Smooth muscle cell (in vitro differentiated cells): Measurements from ENCODE around the gene CDH2. TPM values are rescaled to one million over a fixed set of nuclear protein-coding genes. Genes with fewer than 3 reads are reported as not detected.
A peak's percentile ranks its signal among the peaks of the same experiment; 100 is the strongest.

ENCODE experiments used
- DNase-seq: peaks from one replicate; lab custom pipeline; 2025; ENCODE audit not compliant: unreplicated experiment; lab: John Stamatoyannopoulos, UW
- H2AFZ ChIP-seq: fragments of 200-600 bp; sonication (generic); 2 replicates; pipeline ENCODE4 v1.6.0; 2016; ENCODE audit warnings: antibody characterized with exemption, low read depth, mild to moderate bottlenecking
- H3F3A ChIP-seq: fragments of 200-600 bp; sonication (generic); 2 replicates; pipeline ENCODE4 v1.6.0; 2017; ENCODE audit warnings: antibody characterized with exemption, low read depth
- H3K27ac ChIP-seq: fragments of 200-600 bp; sonication (generic); 2 replicates; pipeline ENCODE4 v1.5.1; 2016; ENCODE audit warnings: low read depth, mild to moderate bottlenecking
- H3K27me3 ChIP-seq: fragments of 200-600 bp; sonication (generic); 2 replicates; pipeline ENCODE4 v1.6.1; 2016; ENCODE audit warnings: low read depth, mild to moderate bottlenecking
- H3K36me3 ChIP-seq: fragments of 200-600 bp; sonication (generic); 2 replicates; pipeline ENCODE4 v1.5.1; 2016; ENCODE audit warnings: low read depth
- H3K4me1 ChIP-seq: fragments of 200-600 bp; sonication (generic); 2 replicates; pipeline ENCODE4 v1.5.1; 2016; ENCODE audit warnings: low read depth
- H3K4me2 ChIP-seq: fragments of 200-600 bp; sonication (generic); 2 replicates; pipeline ENCODE4 v1.6.0; 2016; ENCODE audit warnings: mild to moderate bottlenecking
- H3K4me3 ChIP-seq: fragments of 200-600 bp; sonication (generic); 2 replicates; pipeline ENCODE4 v1.5.1; 2016; ENCODE audit warnings: mild to moderate bottlenecking
- H3K79me2 ChIP-seq: fragments of 200-600 bp; sonication (generic); 2 replicates; pipeline ENCODE4 v1.6.0; 2016; ENCODE audit warnings: low read depth, mild to moderate bottlenecking
- H3K9ac ChIP-seq: fragments of 200-600 bp; sonication (generic); 2 replicates; pipeline ENCODE4 v1.6.0; 2016; ENCODE audit warnings: low read depth
- H3K9me3 ChIP-seq: fragments of 200-600 bp; sonication (generic); replicated peaks from 2 replicates; pipeline ENCODE4 v1.5.1; 2016; ENCODE audit warnings: low read depth
- H4K20me1 ChIP-seq: fragments of 200-600 bp; sonication (generic); 2 replicates; pipeline ENCODE4 v1.6.0; 2016; ENCODE audit warnings: low read depth
- WGBS: methylation state at CpG from one replicate; pipeline ENCODE4 v1.1.7; 2016; ENCODE audit warnings: low lambda C conversion rate; 5-methylcytosine and 5-hydroxymethylcytosine counted together
- polyA plus RNA-seq: library from polyadenylated mRNA; unstranded; fragments of >200 nt; fragmentation: Nextera tagmentation; extraction: Ambion mirVana; gene quantifications from 2 replicates; pipeline ENCODE4 v1.2.1, GENCODE V29; 2016
- total RNA-seq: library from RNA; depleted of rRNA; stranded (reverse); fragments of >200 nt; gene quantifications from 2 replicates; pipeline ENCODE4 v1.2.3, GENCODE V29; 2014
- TF ChIP-seq, protein P1 (sequence below): fragments of 200-600 bp; sonication (generic); IDR thresholded peaks from 2 replicates; pipeline ENCODE4 v1.5.1; 2017; ENCODE audit warnings: borderline replicate concordance, mild to moderate bottlenecking, antibody characterized with exemption; ENCODE audit not compliant: insufficient read depth, poor library complexity, severe bottlenecking

Gene CDH2
- total and polyA plus RNA-seq, 2 experiments from 2014 or later = 132 to 251 TPM

DNA sequence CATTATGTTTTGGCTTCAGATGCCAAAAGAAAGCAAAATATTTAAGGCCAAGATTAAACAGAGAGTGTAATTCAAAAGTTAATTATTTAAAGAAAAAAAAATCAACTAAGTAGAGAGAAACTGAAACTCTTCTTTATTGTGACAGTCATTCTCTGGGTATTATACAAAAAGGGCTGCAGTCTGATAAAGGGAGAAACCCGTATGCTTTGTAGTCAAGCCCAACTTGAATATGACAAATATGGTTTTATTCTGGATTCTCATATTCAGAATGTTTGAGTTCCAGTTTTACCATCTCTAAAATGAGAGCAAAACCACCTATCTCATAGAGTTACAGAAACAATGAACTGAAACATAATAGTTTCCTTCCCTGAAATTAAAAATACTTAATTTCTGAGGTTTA is 8.2 kb downstream of the CDH2 start:
- Histone ChIP-seq H3K27ac (peak overlapping the region; percentile 12), H3K4me2 (peak overlapping the region; percentile 42), H3K4me3 (peak overlapping the region; percentile 4), H2AFZ (no peak overlapping the region), H3K79me2 (peaks cover 99% of the 10 kb centered on the region), H3K4me1 (peaks cover 43% of the 10 kb centered on the region), H4K20me1 (peaks cover 92% of the 10 kb centered on the region), H3K36me3 (no peaks in the 10 kb centered on the region), H3K9me3 (no peaks in the 10 kb centered on the region), H3F3A (no peaks in the 10 kb centered on the region), H3K9ac (no peak overlapping the region), H3K27me3 (no peaks in the 10 kb centered on the region)
- no peak for DNase-seq
- 70% methylated on average over 1 of the region's 1 CpG for WGBS
- TF ChIP-seq, protein P1, sequence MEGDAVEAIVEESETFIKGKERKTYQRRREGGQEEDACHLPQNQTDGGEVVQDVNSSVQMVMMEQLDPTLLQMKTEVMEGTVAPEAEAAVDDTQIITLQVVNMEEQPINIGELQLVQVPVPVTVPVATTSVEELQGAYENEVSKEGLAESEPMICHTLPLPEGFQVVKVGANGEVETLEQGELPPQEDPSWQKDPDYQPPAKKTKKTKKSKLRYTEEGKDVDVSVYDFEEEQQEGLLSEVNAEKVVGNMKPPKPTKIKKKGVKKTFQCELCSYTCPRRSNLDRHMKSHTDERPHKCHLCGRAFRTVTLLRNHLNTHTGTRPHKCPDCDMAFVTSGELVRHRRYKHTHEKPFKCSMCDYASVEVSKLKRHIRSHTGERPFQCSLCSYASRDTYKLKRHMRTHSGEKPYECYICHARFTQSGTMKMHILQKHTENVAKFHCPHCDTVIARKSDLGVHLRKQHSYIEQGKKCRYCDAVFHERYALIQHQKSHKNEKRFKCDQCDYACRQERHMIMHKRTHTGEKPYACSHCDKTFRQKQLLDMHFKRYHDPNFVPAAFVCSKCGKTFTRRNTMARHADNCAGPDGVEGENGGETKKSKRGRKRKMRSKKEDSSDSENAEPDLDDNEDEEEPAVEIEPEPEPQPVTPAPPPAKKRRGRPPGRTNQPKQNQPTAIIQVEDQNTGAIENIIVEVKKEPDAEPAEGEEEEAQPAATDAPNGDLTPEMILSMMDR = no peak

DNA sequence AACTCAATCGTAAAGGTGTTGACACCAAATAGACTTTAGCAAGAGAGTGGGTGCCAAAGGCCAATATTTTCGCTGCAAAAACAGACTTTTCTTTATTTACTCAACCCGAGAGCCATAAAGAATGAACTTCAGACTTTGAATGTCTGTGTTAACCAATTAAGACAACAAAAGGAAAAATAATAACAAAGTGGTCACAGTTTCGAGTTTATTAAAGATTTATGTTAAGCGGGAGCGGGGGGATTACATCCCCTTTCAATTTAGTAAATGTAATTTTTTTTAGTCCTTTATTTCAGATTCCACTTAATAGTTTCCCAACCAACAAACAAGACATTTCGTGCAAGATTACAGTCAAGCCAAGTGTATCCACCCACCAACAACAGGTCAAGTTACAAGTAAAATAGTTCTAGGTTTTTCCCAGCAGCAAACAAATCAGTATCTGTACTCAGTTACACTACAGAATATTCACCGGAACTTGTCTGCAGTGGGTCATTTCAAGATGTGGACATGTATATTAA is 9.0 kb downstream of the CDH2 start:
- no peaks in the 10 kb centered on the region for H3K9me3 ChIP-seq
- peaks cover 43% of the 10 kb centered on the region for H3K4me1 ChIP-seq
- TF ChIP-seq, protein P1 = no peak
- no peaks in the 10 kb centered on the region for H3F3A ChIP-seq
- H4K20me1 ChIP-seq = peaks cover 92% of the 10 kb centered on the region
- peak overlapping the region; percentile 2 for H3K4me3 ChIP-seq
- WGBS = 92% methylated on average over 8 of the region's 8 CpGs
- H3K79me2 ChIP-seq = peaks cover 99% of the 10 kb centered on the region
- H3K9ac ChIP-seq = no peak overlapping the region
- H3K4me2 ChIP-seq = peak overlapping the region; percentile 42
- H3K27ac ChIP-seq = peak overlapping the region; percentile 12
- H3K36me3 ChIP-seq = no peaks in the 10 kb centered on the region
- H2AFZ ChIP-seq = no peak overlapping the region
- H3K27me3 ChIP-seq = no peaks in the 10 kb centered on the region
- no peak for DNase-seq

GRCh38 chr18:28164771-28165483 is 12.0 kb downstream of the CDH2 start:
- Histone ChIP-seq H3K27ac (no peak overlapping the region), H3K9me3 (no peaks in the 10 kb centered on the region), H3F3A (no peaks in the 10 kb centered on the region), H3K4me3 (no peak overlapping the region), H3K36me3 (no peaks in the 10 kb centered on the region), H3K27me3 (no peaks in the 10 kb centered on the region), H4K20me1 (peaks cover 98% of the 10 kb centered on the region), H2AFZ (no peak overlapping the region), H3K9ac (no peak overlapping the region), H3K4me2 (no peak overlapping the region), H3K79me2 (peaks cover 99% of the 10 kb centered on the region), H3K4me1 (peaks cover 46% of the 10 kb centered on the region)
- 66% methylated on average over 1 of the region's 1 CpG for WGBS
- no peak for DNase-seq
- TF ChIP-seq, protein P1 = no peak

DNA sequence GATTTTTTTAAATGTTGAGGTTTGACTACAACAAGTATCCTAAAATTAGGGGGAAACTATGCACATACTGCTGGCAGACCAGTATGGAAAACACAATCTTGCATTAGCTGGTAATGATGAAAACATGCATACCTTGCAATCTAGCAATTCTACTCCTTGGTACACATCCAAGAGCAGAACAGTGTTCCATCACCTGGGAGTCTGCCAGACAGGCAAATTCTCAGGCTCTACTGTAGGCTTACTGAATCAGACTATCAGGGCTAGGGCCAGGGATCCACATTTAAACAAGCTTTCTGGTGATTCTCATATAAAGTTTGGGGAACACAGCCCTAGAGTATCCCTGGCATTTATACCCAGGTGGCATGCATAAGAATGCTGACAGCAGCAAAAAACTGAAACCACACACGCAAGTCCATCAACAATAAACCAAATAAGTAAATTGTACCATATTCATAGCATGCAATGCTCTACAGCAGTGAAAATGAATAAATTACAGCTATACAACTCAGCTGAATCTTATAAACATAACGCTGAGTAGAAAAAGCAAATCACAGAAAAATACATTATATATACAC is 13.6 kb downstream of the CDH2 start:
- H3K27me3 ChIP-seq = no peaks in the 10 kb centered on the region
- peaks cover 98% of the 10 kb centered on the region for H4K20me1 ChIP-seq
- TF ChIP-seq, protein P1 = no peak
- H3K79me2 ChIP-seq = peaks cover 98% of the 10 kb centered on the region
- H3K9ac ChIP-seq = no peak overlapping the region
- H3F3A ChIP-seq = peaks cover 5% of the 10 kb centered on the region
- H3K4me1 ChIP-seq = peaks cover 50% of the 10 kb centered on the region
- H2AFZ ChIP-seq = no peak overlapping the region
- 97% methylated on average over 2 of the region's 2 CpGs for WGBS
- H3K4me3 ChIP-seq = no peak overlapping the region
- no peak overlapping the region for H3K27ac ChIP-seq
- no peak overlapping the region for H3K4me2 ChIP-seq
- no peak for DNase-seq
- no peaks in the 10 kb centered on the region for H3K36me3 ChIP-seq
- H3K9me3 ChIP-seq = no peaks in the 10 kb centered on the region
